Thyroid gland (tissue), 4 donors: Measurements from ENCODE around the gene STOM. TPM values are rescaled to one million over a fixed set of nuclear protein-coding genes. Genes with fewer than 3 reads are reported as not detected.

Experiments used
- DNase-seq, 2 donors: peaks; one replicate each; pipeline ENCODE4 v3.0.0-alpha.2; 2019
- H3K27ac ChIP-seq, 3 donors: fragments of 200-600 bp; sonication (generic); 1 replicate in 2 of 3; 2 replicates in 1 of 3; pipeline ENCODE4 v1.5.1; 2016 to 2019; ENCODE audit warnings: mild to moderate bottlenecking in 1 of 3, moderate library complexity in 1 of 3
- H3K27me3 ChIP-seq: fragments of 200-600 bp; sonication (generic); one replicate; pipeline ENCODE4 v1.5.1; 2019
- H3K36me3 ChIP-seq, 2 donors: fragments of 200-600 bp; sonication (generic); one replicate each; pipeline ENCODE4 v1.5.1; 2016 to 2019
- H3K4me1 ChIP-seq, 2 donors: fragments of 200-600 bp; sonication (generic); one replicate each; pipeline ENCODE4 v1.5.1; 2017 to 2019
- H3K4me3 ChIP-seq, 3 donors: fragments of 200-600 bp; sonication (generic); replicated peaks in 1 of 3; 1 replicate in 2 of 3; 2 replicates in 1 of 3; pipeline ENCODE4 v1.5.1; 2016; ENCODE audit warnings: mild to moderate bottlenecking in 1 of 3
- H3K9me3 ChIP-seq: fragments of 200-600 bp; sonication (generic); one replicate; pipeline ENCODE4 v1.5.1; 2017
- POLR2A ChIP-seq, 2 donors: fragments of 450-650 bp; IDR thresholded peaks; one replicate each; pipeline ENCODE4 v1.6.1; 2017; ENCODE audit warnings: antibody characterized with exemption in 2 of 2, mild to moderate bottlenecking in 2 of 2, moderate library complexity in 1 of 2
- WGBS, 2 donors: methylation state at CpG; one replicate each; pipeline ENCODE4 v1.1.5; 2017; 5-methylcytosine and 5-hydroxymethylcytosine counted together
- intact Hi-C: fragments of 100-400 bp; cut with DNase I; formaldehyde crosslinking; loops from one replicate; pipeline ENCODE4 v1.15.1; 2023
- total RNA-seq, 4 donors: library from RNA; depleted of rRNA; stranded (reverse); fragments of >200 nt; gene quantifications; one replicate each; pipeline ENCODE4 v1.2.3, GENCODE V29; 2016
- TF ChIP-seq, protein P1 (sequence below), 6 experiments: fragments of 200-600 bp in 3 of 6; fragments of 450-650 bp in 3 of 6; sonication (generic) in 3 of 6; IDR thresholded peaks; one replicate each; pipeline ENCODE4 v1.5.1; 2016 to 2019; ENCODE audit warnings: antibody characterized with exemption in 6 of 6, mild to moderate bottlenecking in 2 of 6, inconsistent platforms in 1 of 6, moderate library complexity in 1 of 6

STOM gene
- total RNA-seq, 4 donors from 2014 or later: 104 to 275 (median 142) TPM

DNA sequence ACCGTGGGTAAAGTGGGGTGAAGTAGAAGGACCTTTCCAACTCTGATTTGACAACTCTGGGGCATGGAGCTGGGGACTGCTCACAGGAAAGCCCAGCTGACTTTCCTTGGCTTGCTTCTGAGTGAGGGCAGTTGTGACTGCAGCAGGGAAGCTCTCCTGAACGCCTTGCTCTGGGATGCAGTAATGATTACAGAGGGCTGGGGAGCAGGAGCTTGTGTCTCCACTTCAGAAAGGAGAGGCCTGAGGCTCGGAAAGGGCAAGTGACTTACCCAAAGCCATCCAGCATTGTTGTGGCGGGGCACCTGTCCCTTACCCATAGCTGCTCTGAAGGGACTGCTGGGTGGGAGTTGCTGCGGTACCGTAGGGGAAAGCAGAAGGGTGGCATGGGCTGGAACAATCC lies 60.9 kb downstream of the STOM start:
- Histone ChIP-seq H3K27me3 (no peaks in the 10 kb centered on the region), H3K27ac (peak overlapping the region in 1 of 3 donors; percentile 24), H3K9me3 (no peaks in the 10 kb centered on the region), H3K4me3 (no peak overlapping the region), H3K36me3 (peaks cover 48 to 58% of the 10 kb centered on the region in 2 donors), H3K4me1 (peaks cover 0 to 12% of the 10 kb centered on the region in 2 donors)
- WGBS, 2 donors: 86 to 90% methylated on average over 5 to 6 of the region's 6 CpGs
- TF ChIP-seq, protein P1, sequence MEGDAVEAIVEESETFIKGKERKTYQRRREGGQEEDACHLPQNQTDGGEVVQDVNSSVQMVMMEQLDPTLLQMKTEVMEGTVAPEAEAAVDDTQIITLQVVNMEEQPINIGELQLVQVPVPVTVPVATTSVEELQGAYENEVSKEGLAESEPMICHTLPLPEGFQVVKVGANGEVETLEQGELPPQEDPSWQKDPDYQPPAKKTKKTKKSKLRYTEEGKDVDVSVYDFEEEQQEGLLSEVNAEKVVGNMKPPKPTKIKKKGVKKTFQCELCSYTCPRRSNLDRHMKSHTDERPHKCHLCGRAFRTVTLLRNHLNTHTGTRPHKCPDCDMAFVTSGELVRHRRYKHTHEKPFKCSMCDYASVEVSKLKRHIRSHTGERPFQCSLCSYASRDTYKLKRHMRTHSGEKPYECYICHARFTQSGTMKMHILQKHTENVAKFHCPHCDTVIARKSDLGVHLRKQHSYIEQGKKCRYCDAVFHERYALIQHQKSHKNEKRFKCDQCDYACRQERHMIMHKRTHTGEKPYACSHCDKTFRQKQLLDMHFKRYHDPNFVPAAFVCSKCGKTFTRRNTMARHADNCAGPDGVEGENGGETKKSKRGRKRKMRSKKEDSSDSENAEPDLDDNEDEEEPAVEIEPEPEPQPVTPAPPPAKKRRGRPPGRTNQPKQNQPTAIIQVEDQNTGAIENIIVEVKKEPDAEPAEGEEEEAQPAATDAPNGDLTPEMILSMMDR (IDR thresholded peaks at IDR 0.05): no peak
- no peak for TF ChIP-seq POLR2A (IDR thresholded peaks at IDR 0.05)
- no peak for DNase-seq
- intact Hi-C loops: no loop called here

DNA sequence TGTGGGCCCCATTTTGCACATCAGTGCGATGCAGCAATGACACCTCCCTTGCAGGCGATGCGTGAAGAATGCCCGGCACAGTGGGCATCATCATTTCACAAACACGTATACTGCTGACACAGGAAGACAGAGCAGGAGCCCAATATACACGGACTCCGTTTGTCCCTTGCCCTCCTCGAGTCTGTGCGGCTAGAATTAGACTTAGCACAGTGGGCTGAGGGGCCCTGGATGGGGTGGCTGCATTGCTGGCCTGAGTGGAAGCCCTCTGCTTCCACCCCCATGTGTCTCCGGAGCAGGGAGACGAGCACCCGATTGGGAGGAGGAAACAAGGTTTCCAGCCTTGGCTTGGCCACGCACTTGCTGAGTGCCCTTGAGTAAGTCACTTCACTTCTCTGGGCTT lies 61.3 kb downstream of the STOM start:
- peaks cover 0 to 12% of the 10 kb centered on the region in 2 donors for H3K4me1 ChIP-seq
- 83 to 89% methylated on average over 9 to 13 of the region's 13 CpGs for WGBS, 2 donors
- no peak overlapping the region for H3K4me3 ChIP-seq
- no peaks in the 10 kb centered on the region for H3K27me3 ChIP-seq
- H3K9me3 ChIP-seq: no peaks in the 10 kb centered on the region
- intact Hi-C loops: no loop called here
- no peak for TF ChIP-seq POLR2A (IDR thresholded peaks at IDR 0.05)
- TF ChIP-seq, protein P1 (IDR thresholded peaks at IDR 0.05): no peak
- peak overlapping the region in 1 of 3 donors; percentile 24 for H3K27ac ChIP-seq
- DNase-seq: no peak
- H3K36me3 ChIP-seq: peaks cover 44 to 59% of the 10 kb centered on the region in 2 donors

DNA sequence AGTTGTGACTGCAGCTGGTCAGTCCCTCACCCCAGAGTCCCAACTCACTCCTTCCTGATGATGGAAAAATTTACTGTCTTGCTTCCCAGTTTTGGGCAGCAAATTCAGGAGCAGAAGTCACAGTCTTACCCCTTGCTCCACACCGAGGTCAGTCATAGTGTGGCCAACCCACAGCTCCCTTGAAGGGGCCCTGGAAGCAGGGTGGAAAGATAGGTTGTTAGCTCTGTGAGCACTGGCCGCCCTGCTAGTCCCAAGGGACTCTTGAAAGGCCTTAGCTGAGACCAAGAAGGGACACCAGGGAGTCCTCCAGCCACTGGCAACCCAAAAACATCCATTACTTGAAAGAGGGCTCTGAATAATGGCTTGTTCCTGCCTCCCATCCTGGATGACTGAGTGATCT lies 62.1 kb downstream of the STOM start:
- Histone ChIP-seq H3K9me3 (no peaks in the 10 kb centered on the region), H3K36me3 (peaks cover 43 to 59% of the 10 kb centered on the region in 2 donors), H3K27ac (no peak overlapping the region), H3K4me3 (no peak overlapping the region), H3K27me3 (no peaks in the 10 kb centered on the region), H3K4me1 (peaks cover 0 to 18% of the 10 kb centered on the region in 2 donors)
- intact Hi-C loops: no loop called here
- no peak for DNase-seq
- 79 to 96% methylated on average over 2 of the region's 2 CpGs for WGBS, 2 donors
- TF ChIP-seq, protein P1 (IDR thresholded peaks at IDR 0.05): no peak
- no peak for TF ChIP-seq POLR2A (IDR thresholded peaks at IDR 0.05)

DNA sequence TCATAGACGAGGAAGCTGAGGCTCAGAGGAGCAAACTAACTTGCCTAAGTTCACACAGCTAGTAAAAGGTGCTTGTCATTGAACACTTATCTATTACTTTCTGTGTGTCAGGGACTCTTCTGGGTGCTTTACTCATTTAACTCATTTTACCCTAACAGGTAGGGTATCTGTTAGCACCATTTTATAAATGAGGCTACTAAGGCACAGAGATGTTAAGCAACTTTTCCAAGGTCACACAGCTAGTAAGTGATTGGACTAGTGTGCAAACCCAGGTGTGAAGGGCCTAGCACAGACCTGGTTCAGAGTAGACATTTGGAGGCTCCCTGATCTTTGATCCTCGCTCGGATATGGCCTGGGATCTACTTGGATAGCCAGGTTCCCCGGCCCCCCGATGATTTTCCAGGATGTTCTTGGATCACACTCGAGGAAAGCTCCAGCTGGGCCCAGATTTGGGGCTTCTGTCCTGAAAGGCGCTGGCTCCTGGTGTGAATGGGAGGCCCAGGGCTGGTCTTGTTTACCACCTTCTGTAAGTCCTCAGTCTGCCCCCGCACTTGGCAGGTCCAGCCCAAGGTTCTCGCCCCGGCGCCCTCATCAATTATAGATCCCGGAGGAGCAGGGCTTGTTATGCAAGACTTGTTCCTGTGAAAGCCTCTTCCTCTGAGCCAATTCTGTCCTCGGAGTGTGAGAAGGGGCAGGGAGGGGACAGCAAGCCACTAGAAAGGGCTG lies 64.6 kb downstream of the STOM start:
- intact Hi-C loops: no loop called here
- H3K36me3 ChIP-seq: peaks cover 21 to 46% of the 10 kb centered on the region in 2 donors
- 58 to 86% methylated on average over 13 of the region's 13 CpGs for WGBS, 2 donors
- peak; percentile 41 to 44 for DNase-seq
- no peaks in the 10 kb centered on the region for H3K27me3 ChIP-seq
- H3K4me1 ChIP-seq: peaks cover 0 to 27% of the 10 kb centered on the region in 2 donors
- H3K9me3 ChIP-seq: no peaks in the 10 kb centered on the region
- no peak overlapping the region for H3K4me3 ChIP-seq
- peak overlapping the region; percentile 11 to 98 (median 94) for H3K27ac ChIP-seq
- TF ChIP-seq, protein P1 (IDR thresholded peaks at IDR 0.05): no peak
- no peak for TF ChIP-seq POLR2A (IDR thresholded peaks at IDR 0.05)

DNA sequence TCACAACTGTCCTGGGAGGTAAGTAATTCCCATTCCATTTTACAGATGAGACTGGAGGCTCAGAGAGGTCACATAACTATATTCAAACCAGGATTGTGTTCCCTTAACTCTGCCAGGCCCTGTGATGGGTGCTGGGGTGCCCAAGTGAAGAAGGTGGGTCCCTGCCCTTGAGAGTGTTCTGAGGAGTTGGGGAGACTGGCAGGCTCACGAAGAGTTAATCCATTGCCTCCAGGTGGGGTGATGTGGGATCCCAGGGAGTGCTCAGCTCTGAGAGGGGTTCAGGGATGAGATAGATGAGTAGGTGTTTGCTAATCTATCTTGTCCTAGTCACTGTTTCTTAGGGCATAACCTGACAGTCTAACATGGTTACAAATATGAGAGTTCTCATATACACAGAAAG lies 65.3 kb downstream of the STOM start:
- Histone ChIP-seq H3K9me3 (no peaks in the 10 kb centered on the region), H3K27me3 (no peaks in the 10 kb centered on the region), H3K4me3 (no peak overlapping the region), H3K4me1 (peaks cover 0 to 28% of the 10 kb centered on the region in 2 donors), H3K36me3 (peaks cover 21 to 46% of the 10 kb centered on the region in 2 donors), H3K27ac (peak overlapping the region; percentile 61 to 98 (median 94))
- TF ChIP-seq, protein P1 (IDR thresholded peaks at IDR 0.05): no peak
- no peak for TF ChIP-seq POLR2A (IDR thresholded peaks at IDR 0.05)
- peak in 1 of 2 donors; percentile 0 for DNase-seq
- intact Hi-C loops: no loop called here
- 82 to 100% methylated on average over 1 of the region's 1 CpG for WGBS, 2 donors
